GM18519 (cell line): ENCODE results near the gene AKT3.

Experiments
- ATAC-seq: cut with Tn5 transposase; IDR thresholded peaks from one replicate; pipeline ENCODE4 v1.9.1; 2021; ENCODE audit warnings: mild to moderate bottlenecking, moderate library complexity; ENCODE audit not compliant: unreplicated experiment, low FRiP score

Gene AKT3

GRCh38 chr1:243564814-243565213 is 285.2 kb downstream of the AKT3 start:
- ATAC-seq, result no peak

- no peak for ATAC-seq
Observed at GRCh38 chr1:243563732-243564131, 286.3 kb downstream of the AKT3 start.

GRCh38 chr1:243562473-243562872 is 287.6 kb downstream of the AKT3 start:
- ATAC-seq, result no peak

GRCh38 chr1:243561588-243562319 is 288.3 kb downstream of the AKT3 start:
- no peak for ATAC-seq

- no peak for ATAC-seq
Observed at GRCh38 chr1:243559575-243560162, 290.4 kb downstream of the AKT3 start.

GRCh38 chr1:243558576-243558975 is 291.5 kb downstream of the AKT3 start:
- ATAC-seq, result no peak

GRCh38 chr1:243557866-243558265 is 292.2 kb downstream of the AKT3 start:
- ATAC-seq, result no peak

- no peak for ATAC-seq
Observed at GRCh38 chr1:243554686-243555085, 295.4 kb downstream of the AKT3 start.

GRCh38 chr1:243553090-243553489 is 297.0 kb downstream of the AKT3 start:
- ATAC-seq, result no peak

- no peak for ATAC-seq
Observed at GRCh38 chr1:243550276-243550675, 299.8 kb downstream of the AKT3 start.

- no peak for ATAC-seq
Observed at GRCh38 chr1:243549791-243550190, 300.3 kb downstream of the AKT3 start.

- no peak for ATAC-seq
Observed at GRCh38 chr1:243549108-243549507, 300.9 kb downstream of the AKT3 start.

- ATAC-seq, result no peak
Observed at GRCh38 chr1:243548516-243548915, 301.5 kb downstream of the AKT3 start.

GRCh38 chr1:243547891-243548290 is 302.2 kb downstream of the AKT3 start:
- ATAC-seq, result no peak

- no peak for ATAC-seq
Observed at GRCh38 chr1:243546457-243546856, 303.6 kb downstream of the AKT3 start.

- ATAC-seq, result no peak
Observed at GRCh38 chr1:243543501-243543900, 306.5 kb downstream of the AKT3 start.

GRCh38 chr1:243542739-243543415 is 307.2 kb downstream of the AKT3 start:
- ATAC-seq, result no peak

- no peak for ATAC-seq
Observed at GRCh38 chr1:243539636-243540035, 310.4 kb downstream of the AKT3 start.

- no peak for ATAC-seq
Observed at GRCh38 chr1:243535014-243535413, 315.0 kb downstream of the AKT3 start.

- no peak for ATAC-seq
Observed at GRCh38 chr1:243529512-243529911, 320.5 kb downstream of the AKT3 start.

GRCh38 chr1:243528459-243529121 is 321.5 kb downstream of the AKT3 start:
- ATAC-seq, result no peak
